ENCODE measurements around the gene RAB9A. TPM values are rescaled to one million over a fixed set of nuclear protein-coding genes. Genes with fewer than 3 reads are reported as not detected.
A peak's percentile ranks its signal among the peaks of the same experiment; 100 is the strongest.

RAB9A gene
- total and polyA plus RNA-seq, 2 of the 8 experiments (the other 6 are each of a cell fraction or from before 2014, with no cell fraction given): 21.8 to 34.0 TPM

DNA sequence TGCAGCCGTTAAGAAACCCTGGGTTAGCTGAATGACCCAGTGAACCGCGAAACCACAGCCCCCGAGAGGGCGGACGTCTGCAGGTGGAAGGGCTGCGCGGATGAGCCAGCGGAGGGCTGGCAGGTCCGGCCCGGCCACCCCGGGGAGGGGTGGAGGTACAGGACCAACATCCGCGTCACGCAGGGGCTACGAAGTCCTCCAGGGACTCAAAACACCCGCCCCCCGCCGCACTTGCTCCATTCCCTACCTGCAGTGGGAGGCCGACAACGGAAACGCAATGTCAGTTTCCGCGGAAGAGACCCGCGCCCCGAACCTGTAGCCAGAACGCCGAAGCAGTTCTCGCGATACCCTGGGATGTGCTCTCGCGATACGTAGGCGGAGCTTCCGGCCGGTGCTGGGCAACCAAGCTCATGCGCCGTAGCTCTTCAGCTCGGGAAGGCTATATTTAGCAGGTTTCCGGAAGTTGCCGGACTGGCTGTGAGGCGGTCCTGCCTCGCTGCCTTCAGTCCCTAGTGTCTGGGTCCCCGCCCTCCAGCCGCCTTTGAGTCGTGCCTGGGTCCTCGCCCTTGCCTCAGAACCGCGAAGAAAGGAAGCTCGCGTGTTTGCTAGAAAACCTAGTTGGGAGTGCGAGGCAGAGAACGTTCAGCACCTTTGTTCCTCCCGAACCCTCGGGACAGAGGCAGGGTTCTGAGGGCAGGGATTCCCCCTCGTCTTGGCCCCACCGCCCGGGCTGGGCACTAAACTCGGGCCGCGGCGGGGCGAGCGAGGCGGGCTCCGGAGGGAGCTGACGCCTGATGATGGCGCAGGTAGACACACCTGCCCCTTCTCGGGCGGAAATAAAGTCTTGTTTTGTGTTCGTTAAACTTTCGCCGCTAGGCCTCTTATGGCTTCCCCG lies 45.6 kb downstream of the RAB9A start, which contains the start of the genes OFD1 and TRAPPC2 (continued):
- TF ChIP-seq CTBP2 (IDR thresholded peaks at IDR 0.05; ENCODE audit: borderline replicate concordance, insufficient read depth, insufficient read length, low read length) (no peak), CHD1 (IDR thresholded peaks at IDR 0.05; ENCODE audit: low read depth, low read length) (no peak), SP1 (IDR thresholded peaks at IDR 0.05; ENCODE audit: low read depth, low read length) (no peak), RAD21 (IDR thresholded peaks at IDR 0.05 in 1 of 2, conservative IDR thresholded peaks at IDR 0.05 in 1 of 2; ENCODE audit: low read depth in 2 of 2, low read length in 2 of 2) (no peak), TCF12 (IDR thresholded peaks at IDR 0.05; ENCODE audit: low read depth, low read length) (no peak), SRF (IDR thresholded peaks at IDR 0.05; ENCODE audit: low read depth, low read length) (peak; percentile 64), TAF1 (IDR thresholded peaks at IDR 0.05; ENCODE audit: low read depth, low read length) (peak; percentile 89), CEBPB (IDR thresholded peaks at IDR 0.05; ENCODE audit: low read depth, low read length) (no peak), KDM4A (IDR thresholded peaks at IDR 0.05; ENCODE audit: low read depth, low read length, severe bottlenecking) (peak; percentile 79), GTF2F1 (IDR thresholded peaks at IDR 0.05; ENCODE audit: borderline replicate concordance, low read depth, low read length) (no peak), KDM1A (IDR thresholded peaks at IDR 0.05; ENCODE audit: borderline replicate concordance, low read length) (no peak), SUZ12 (IDR thresholded peaks at IDR 0.05; ENCODE audit: low read length) (no peak), MAFK (IDR thresholded peaks at IDR 0.05; ENCODE audit: low read depth, low read length) (no peak), JUN (IDR thresholded peaks at IDR 0.05; ENCODE audit: low read depth, low read length) (no peak), SP4 (IDR thresholded peaks at IDR 0.05; ENCODE audit: low read length) (no peak)
- TF ChIP-seq, protein P1, sequence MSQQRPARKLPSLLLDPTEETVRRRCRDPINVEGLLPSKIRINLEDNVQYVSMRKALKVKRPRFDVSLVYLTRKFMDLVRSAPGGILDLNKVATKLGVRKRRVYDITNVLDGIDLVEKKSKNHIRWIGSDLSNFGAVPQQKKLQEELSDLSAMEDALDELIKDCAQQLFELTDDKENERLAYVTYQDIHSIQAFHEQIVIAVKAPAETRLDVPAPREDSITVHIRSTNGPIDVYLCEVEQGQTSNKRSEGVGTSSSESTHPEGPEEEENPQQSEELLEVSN (IDR thresholded peaks at IDR 0.05): 0 out of 2 replicates have a peak, but pooled peaks have one; percentile 21
- TF ChIP-seq, protein P2, sequence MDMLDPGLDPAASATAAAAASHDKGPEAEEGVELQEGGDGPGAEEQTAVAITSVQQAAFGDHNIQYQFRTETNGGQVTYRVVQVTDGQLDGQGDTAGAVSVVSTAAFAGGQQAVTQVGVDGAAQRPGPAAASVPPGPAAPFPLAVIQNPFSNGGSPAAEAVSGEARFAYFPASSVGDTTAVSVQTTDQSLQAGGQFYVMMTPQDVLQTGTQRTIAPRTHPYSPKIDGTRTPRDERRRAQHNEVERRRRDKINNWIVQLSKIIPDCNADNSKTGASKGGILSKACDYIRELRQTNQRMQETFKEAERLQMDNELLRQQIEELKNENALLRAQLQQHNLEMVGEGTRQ (IDR thresholded peaks at IDR 0.05; ENCODE audit: low read length): no peak
- TF ChIP-seq, protein P3, sequence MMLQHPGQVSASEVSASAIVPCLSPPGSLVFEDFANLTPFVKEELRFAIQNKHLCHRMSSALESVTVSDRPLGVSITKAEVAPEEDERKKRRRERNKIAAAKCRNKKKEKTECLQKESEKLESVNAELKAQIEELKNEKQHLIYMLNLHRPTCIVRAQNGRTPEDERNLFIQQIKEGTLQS (IDR thresholded peaks at IDR 0.05; ENCODE audit: insufficient read depth, low read depth, low read length): no peak

All from H1 (cell line).